HCT116 (cell line): ENCODE data around the gene FABP3. TPM values are rescaled to one million over a fixed set of nuclear protein-coding genes. Genes with fewer than 3 reads are reported as not detected.

Source experiments
- ATAC-seq: fragments of 200-7000 bp; cut with Tn5 transposase; 2 replicates; pipeline ENCODE4 v1.9.1; 2020; ENCODE audit warnings: mild to moderate bottlenecking, moderate library complexity
- BruUV-seq: library from RNA; stranded (reverse); fragments of 400-500 nt; replicated peaks from 2 replicates; lab custom pipeline; 2021; lab: Mats Ljungman, UMichigan
- CTCF ChIA-PET: fragments of 300-600 bp; sonication (Branson Sonifier 250); formaldehyde crosslinking; loops from one replicate; lab custom pipeline; 2021; ENCODE audit warnings: antibody characterized with exemption; lab: Charles Lee
- POLR2A ChIA-PET: fragments of 300-600, 350-600 bp; sonication (Branson Sonifier 250); formaldehyde crosslinking; loops from one replicate; lab custom pipeline; 2021; ENCODE audit warnings: antibody characterized with exemption; lab: Charles Lee
- RAD21 ChIA-PET, 2 experiments: fragments of 300-600 bp; sonication (Branson Sonifier 250); formaldehyde crosslinking; loops; one replicate each; lab custom pipeline; 2023; ENCODE audit warnings: low total read pairs in 2 of 2; ENCODE audit not compliant: uncharacterized antibody in 2 of 2, unreplicated experiment in 2 of 2, low non-redundant PET in 1 of 2; lab: Charles Lee
- DNase-seq: peaks from one replicate; pipeline ENCODE4 v3.0.0-alpha.2; 2010; ENCODE audit warnings: low read depth, low spot score
- H2AFZ ChIP-seq: fragments of 200-600 bp; shearing (Covaris generic), sonication (generic); 2 replicates; pipeline ENCODE4 v1.6.1; 2017; ENCODE audit warnings: low read depth, mixed run types, mixed read lengths, antibody characterized with exemption, low read length; ENCODE audit not compliant: poor library complexity, severe bottlenecking
- H3K27ac ChIP-seq: 2 replicates; pipeline ENCODE4 v1.5.1; 2012; ENCODE audit warnings: low read depth, low read length
- H3K27me3 ChIP-seq: fragments of 200-600 bp; sonication (generic); 2 replicates; pipeline ENCODE4 v1.6.1; 2016; ENCODE audit warnings: mixed run types, low read length, mixed read lengths; ENCODE audit not compliant: insufficient read depth
- H3K36me3 ChIP-seq, 2 experiments: fragments of 200-500 bp in 1 of 2; fragments of 200-600 bp in 1 of 2; sonication (Bioruptor generic) in 1 of 2; sonication (generic) in 1 of 2; 2 replicates each; pipeline versions ENCODE4 v1.5.1 to v1.6.1; 2014 to 2016; ENCODE audit warnings: low read length in 2 of 2, inconsistent platforms in 1 of 2, mixed read lengths in 1 of 2, mixed run types in 1 of 2; ENCODE audit not compliant: insufficient read depth in 2 of 2, control insufficient read depth in 1 of 2
- H3K4me1 ChIP-seq, 2 experiments: fragments of 200-600 bp in 1 of 2; sonication (generic) in 1 of 2; 2 replicates each; pipeline versions ENCODE4 v1.5.1 to v1.6.1; 2012 to 2017; ENCODE audit warnings: low read length in 2 of 2, inconsistent platforms in 1 of 2, mild to moderate bottlenecking in 1 of 2, mixed read lengths in 1 of 2, mixed run types in 1 of 2, moderate library complexity in 1 of 2; ENCODE audit not compliant: insufficient read depth in 2 of 2, control insufficient read depth in 1 of 2
- H3K4me2 ChIP-seq: fragments of 200-600 bp; sonication (generic); 2 replicates; pipeline ENCODE4 v1.6.1; 2017; ENCODE audit warnings: mixed run types, low read length, mixed read lengths
- H3K4me3 ChIP-seq, 2 experiments: fragments of 200-600 bp in 1 of 2; sonication (generic) in 1 of 2; replicated peaks in 1 of 2; 2 replicates each; pipeline ENCODE4 v1.5.1; 2011 to 2016; ENCODE audit warnings: low read length in 2 of 2, control low read depth in 1 of 2, low read depth in 1 of 2, mild to moderate bottlenecking in 1 of 2, mixed read lengths in 1 of 2, mixed run types in 1 of 2
- H3K79me2 ChIP-seq: fragments of 200-600 bp; sonication (generic); 2 replicates; pipeline ENCODE4 v1.6.1; 2017; ENCODE audit warnings: mild to moderate bottlenecking, mixed run types, low read length, moderate library complexity, mixed read lengths; ENCODE audit not compliant: insufficient read depth
- H3K9ac ChIP-seq: fragments of 200-600 bp; sonication (generic); 2 replicates; pipeline ENCODE4 v1.6.1; 2016; ENCODE audit warnings: low read length, mixed read lengths
- H3K9me2 ChIP-seq: fragments of 200-600 bp; sonication (generic), shearing (Covaris generic); 2 replicates; pipeline ENCODE4 v1.6.1; 2017; ENCODE audit warnings: mixed run types, mild to moderate bottlenecking, moderate library complexity; ENCODE audit not compliant: insufficient read depth
- H3K9me3 ChIP-seq, 2 experiments: fragments of 200-500 bp in 1 of 2; fragments of 200-600 bp in 1 of 2; sonication (Bioruptor generic) in 1 of 2; sonication (generic) in 1 of 2; 2 replicates each; pipeline ENCODE4 v1.6.1; 2014 to 2017; ENCODE audit warnings: low read length in 2 of 2, mixed read lengths in 2 of 2, inconsistent platforms in 1 of 2, low read depth in 1 of 2, mild to moderate bottlenecking in 1 of 2, mixed run types in 1 of 2, moderate library complexity in 1 of 2; ENCODE audit not compliant: control insufficient read depth in 1 of 2, insufficient read depth in 1 of 2
- H4K20me1 ChIP-seq: fragments of 200-600 bp; sonication (generic), shearing (Covaris generic); 2 replicates; pipeline ENCODE4 v1.6.1; 2017; ENCODE audit warnings: mixed run types, mild to moderate bottlenecking, moderate library complexity; ENCODE audit not compliant: insufficient read depth
- CBX3 ChIP-seq: IDR thresholded peaks from 2 replicates; pipeline ENCODE4 v1.6.1; 2012; ENCODE audit warnings: low read depth
- EGR1 ChIP-seq: IDR thresholded peaks from 2 replicates; pipeline ENCODE4 v1.6.1; 2012; ENCODE audit warnings: low read depth
- ELF1 ChIP-seq: IDR thresholded peaks from 2 replicates; pipeline ENCODE4 v1.6.1; 2012; ENCODE audit warnings: low read depth, borderline replicate concordance
- EZH2phosphoT487 ChIP-seq: fragments of 200-600 bp; IDR thresholded peaks from 2 replicates; pipeline ENCODE4 v1.6.1; 2018; ENCODE audit warnings: antibody characterized with exemption, borderline replicate concordance
- FOSL1 ChIP-seq: IDR thresholded peaks from 2 replicates; pipeline ENCODE4 v1.6.1; 2012; ENCODE audit warnings: low read depth
- JUND ChIP-seq: IDR thresholded peaks from 2 replicates; pipeline ENCODE4 v1.6.1; 2012
- POLR2A ChIP-seq: IDR thresholded peaks from 2 replicates; pipeline ENCODE4 v1.7.0; 2011; ENCODE audit warnings: borderline replicate concordance; ENCODE audit not compliant: insufficient read depth, insufficient read length; ENCODE audit errors: extremely low read depth
- POLR2AphosphoS5 ChIP-seq: IDR thresholded peaks from 2 replicates; pipeline ENCODE4 v1.6.1; 2011; ENCODE audit warnings: mild to moderate bottlenecking, low read depth, low read length, moderate library complexity
- RAD21 ChIP-seq: IDR thresholded peaks from 2 replicates; pipeline ENCODE4 v1.6.1; 2012; ENCODE audit warnings: low read depth, mild to moderate bottlenecking
- REST ChIP-seq: IDR thresholded peaks from 2 replicates; pipeline ENCODE4 v1.6.1; 2012; ENCODE audit warnings: low read depth
- SIN3A ChIP-seq: IDR thresholded peaks from 2 replicates; pipeline ENCODE4 v1.6.1; 2012; ENCODE audit warnings: low read depth
- SP1 ChIP-seq: IDR thresholded peaks from 2 replicates; pipeline ENCODE4 v1.6.1; 2012; ENCODE audit warnings: low read depth
- TCF7L2 ChIP-seq: IDR thresholded peaks from 2 replicates; pipeline ENCODE4 v1.7.0; 2011; ENCODE audit warnings: borderline replicate concordance, inconsistent platforms; ENCODE audit not compliant: insufficient read depth, insufficient read length; ENCODE audit errors: extremely low read depth
- YY1 ChIP-seq: IDR thresholded peaks from 2 replicates; pipeline ENCODE4 v1.6.1; 2011; ENCODE audit warnings: low read length, low read depth, moderate library complexity, mild to moderate bottlenecking; ENCODE audit not compliant: insufficient replicate concordance; ENCODE audit errors: extremely low read depth
- ZBTB33 ChIP-seq: IDR thresholded peaks from 2 replicates; pipeline ENCODE4 v1.6.1; 2011; ENCODE audit warnings: mild to moderate bottlenecking, low read length, moderate library complexity; ENCODE audit not compliant: insufficient replicate concordance; ENCODE audit errors: extremely low read depth
- ZFX ChIP-seq: fragments of 450-650 bp; IDR thresholded peaks from 2 replicates; pipeline ENCODE4 v1.6.1; 2017
- ZNF274 ChIP-seq: fragments of 200-500 bp; sonication (Bioruptor generic); IDR thresholded peaks from 2 replicates; pipeline ENCODE4 v1.6.1; 2014; ENCODE audit warnings: mild to moderate bottlenecking, low read depth, low read length, inconsistent platforms
- intact Hi-C: fragments of 100-400 bp; cut with micrococcal nuclease; formaldehyde crosslinking; loops from 2 replicates; pipeline ENCODE4 v1.10.0; 2022
- total RNA-seq: library from RNA; stranded (reverse); gene quantifications from one replicate; pipeline ENCODE4 v1.2.1, GENCODE V29; 2021; ENCODE audit not compliant: unreplicated experiment
- TF ChIP-seq, protein P1 (sequence below): IDR thresholded peaks from 2 replicates; pipeline ENCODE4 v1.6.1; 2012
- TF ChIP-seq, protein P2 (sequence below): IDR thresholded peaks from 2 replicates; pipeline ENCODE4 v1.6.1; 2012
- TF ChIP-seq, protein P3 (sequence below), 3 experiments: fragments of 200-600 bp in 1 of 3; sonication (generic) in 1 of 3; IDR thresholded peaks in 2 of 3; conservative IDR thresholded peaks in 1 of 3; 2 replicates each; pipeline ENCODE4 v1.5.1; 2012 to 2017; ENCODE audit warnings: low read depth in 2 of 3, low read length in 2 of 3, antibody characterized with exemption in 1 of 3, borderline replicate concordance in 1 of 3, control low read depth in 1 of 3, mild to moderate bottlenecking in 1 of 3, mixed read lengths in 1 of 3, mixed run types in 1 of 3, moderate library complexity in 1 of 3; ENCODE audit not compliant: insufficient read depth in 1 of 3

Gene FABP3
- total RNA-seq, 1 experiment from 2014 or later: not detected

- no peaks in the 10 kb centered on the region for H3K36me3 ChIP-seq
- RAD21 ChIA-PET: no interaction called here
- TF ChIP-seq EZH2phosphoT487 (no peak), YY1 (no peak), POLR2A (peak; percentile 35), SP1 (no peak), TCF7L2 (no peak), POLR2AphosphoS5 (peak; percentile 79), ZFX (peak; percentile 34), CBX3 (no peak), EGR1 (no peak), REST (no peak), SIN3A (no peak), RAD21 (no peak), FOSL1 (no peak), ZNF274 (no peak), ZBTB33 (no peak), JUND (no peak), ELF1 (no peak)
- TF ChIP-seq, protein P1, sequence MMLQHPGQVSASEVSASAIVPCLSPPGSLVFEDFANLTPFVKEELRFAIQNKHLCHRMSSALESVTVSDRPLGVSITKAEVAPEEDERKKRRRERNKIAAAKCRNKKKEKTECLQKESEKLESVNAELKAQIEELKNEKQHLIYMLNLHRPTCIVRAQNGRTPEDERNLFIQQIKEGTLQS: no peak
- TF ChIP-seq, protein P2, sequence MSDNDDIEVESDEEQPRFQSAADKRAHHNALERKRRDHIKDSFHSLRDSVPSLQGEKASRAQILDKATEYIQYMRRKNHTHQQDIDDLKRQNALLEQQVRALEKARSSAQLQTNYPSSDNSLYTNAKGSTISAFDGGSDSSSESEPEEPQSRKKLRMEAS: no peak
- TF ChIP-seq, protein P3, sequence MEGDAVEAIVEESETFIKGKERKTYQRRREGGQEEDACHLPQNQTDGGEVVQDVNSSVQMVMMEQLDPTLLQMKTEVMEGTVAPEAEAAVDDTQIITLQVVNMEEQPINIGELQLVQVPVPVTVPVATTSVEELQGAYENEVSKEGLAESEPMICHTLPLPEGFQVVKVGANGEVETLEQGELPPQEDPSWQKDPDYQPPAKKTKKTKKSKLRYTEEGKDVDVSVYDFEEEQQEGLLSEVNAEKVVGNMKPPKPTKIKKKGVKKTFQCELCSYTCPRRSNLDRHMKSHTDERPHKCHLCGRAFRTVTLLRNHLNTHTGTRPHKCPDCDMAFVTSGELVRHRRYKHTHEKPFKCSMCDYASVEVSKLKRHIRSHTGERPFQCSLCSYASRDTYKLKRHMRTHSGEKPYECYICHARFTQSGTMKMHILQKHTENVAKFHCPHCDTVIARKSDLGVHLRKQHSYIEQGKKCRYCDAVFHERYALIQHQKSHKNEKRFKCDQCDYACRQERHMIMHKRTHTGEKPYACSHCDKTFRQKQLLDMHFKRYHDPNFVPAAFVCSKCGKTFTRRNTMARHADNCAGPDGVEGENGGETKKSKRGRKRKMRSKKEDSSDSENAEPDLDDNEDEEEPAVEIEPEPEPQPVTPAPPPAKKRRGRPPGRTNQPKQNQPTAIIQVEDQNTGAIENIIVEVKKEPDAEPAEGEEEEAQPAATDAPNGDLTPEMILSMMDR (IDR thresholded peaks at IDR 0.05 in 2 of 3, conservative IDR thresholded peaks at IDR 0.05 in 1 of 3; ENCODE audit: borderline replicate concordance in 1 of 3, insufficient read depth in 1 of 3, low read depth in 2 of 3, low read length in 2 of 3): no peak
These were observed 40.0 kb upstream of the FABP3 start, which contains the start of gene SERINC2 for GRCh38 chr1:31412732-31413404. TSS of gene SERINC2 (plus strand) at chr1:31413213. CDS start at chr1:31413266, 53 bp downstream.

More at GRCh38 chr1:31412732-31413404, 40.0 kb upstream of the FABP3 start, which contains the start of gene SERINC2:
- intact Hi-C loops: no loop called here
- ATAC-seq (peak; percentile 89), DNase-seq (no peak)
- H3K9me2 ChIP-seq: no peaks in the 10 kb centered on the region
- H3K4me3 ChIP-seq: peak within 1 kb of the TSS; percentile 84 to 98
- CTCF ChIA-PET: interaction anchor here (0.9 to 2.6 kb wide), 2 partner anchors 16 to 18 kb away, joined by 3 to 10 read pairs; no protein-coding TSS in a partner anchor
- peaks cover 13% of the 10 kb centered on the region; the same call in 1 of the 2 replicates for H3K79me2 ChIP-seq
- H3K9me3 ChIP-seq: no peaks in the 10 kb centered on the region
- no peaks in the 10 kb centered on the region for H4K20me1 ChIP-seq
- POLR2A ChIA-PET: no interaction called here
- H3K27me3 ChIP-seq: no peaks in the 10 kb centered on the region
- H3K27ac ChIP-seq: peak within 1 kb of the TSS; percentile 66
- peaks cover 8 to 40% of the 10 kb centered on the region in 2 experiments; a peak in 3 of 4 replicates for H3K4me1 ChIP-seq
- H2AFZ ChIP-seq: peak within 1 kb of the TSS; percentile 57
- H3K9ac ChIP-seq: peak within 1 kb of the TSS; percentile 87
- peak within 1 kb of the TSS; percentile 97 for H3K4me2 ChIP-seq
- BruUV-seq: no TSS peak
